Measurements from ENCODE around the gene PARN.

The PARN gene

DNA sequence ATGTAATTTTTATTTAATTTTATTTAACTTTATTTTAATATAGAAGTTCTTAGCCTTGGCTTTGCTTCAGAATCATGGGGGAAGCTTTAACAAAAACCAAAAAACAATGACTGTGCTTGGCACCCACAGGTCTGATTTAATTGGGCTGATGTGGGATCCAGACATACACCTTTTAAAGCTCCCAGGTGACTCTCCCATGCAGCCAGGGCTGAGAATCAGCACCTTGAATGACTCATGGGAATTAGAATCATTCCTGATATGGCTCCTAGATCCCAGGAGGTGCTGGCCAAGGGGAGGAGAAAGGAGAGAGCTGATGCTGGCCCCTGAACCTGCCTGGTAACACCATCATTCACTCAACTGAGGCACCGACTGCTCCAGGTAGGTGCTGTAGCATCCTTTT is 240.7 kb downstream of the PARN start:
- ChIA-PET CTCF (interaction anchor here (1.2 kb wide), 1 partner anchor 10 kb away, joined by 3 read pairs; no protein-coding TSS in a partner anchor), POLR2A (no interaction called here)
- no peak for DNase-seq (ENCODE audit: extremely low spot score)
- TF ChIP-seq, protein P1, sequence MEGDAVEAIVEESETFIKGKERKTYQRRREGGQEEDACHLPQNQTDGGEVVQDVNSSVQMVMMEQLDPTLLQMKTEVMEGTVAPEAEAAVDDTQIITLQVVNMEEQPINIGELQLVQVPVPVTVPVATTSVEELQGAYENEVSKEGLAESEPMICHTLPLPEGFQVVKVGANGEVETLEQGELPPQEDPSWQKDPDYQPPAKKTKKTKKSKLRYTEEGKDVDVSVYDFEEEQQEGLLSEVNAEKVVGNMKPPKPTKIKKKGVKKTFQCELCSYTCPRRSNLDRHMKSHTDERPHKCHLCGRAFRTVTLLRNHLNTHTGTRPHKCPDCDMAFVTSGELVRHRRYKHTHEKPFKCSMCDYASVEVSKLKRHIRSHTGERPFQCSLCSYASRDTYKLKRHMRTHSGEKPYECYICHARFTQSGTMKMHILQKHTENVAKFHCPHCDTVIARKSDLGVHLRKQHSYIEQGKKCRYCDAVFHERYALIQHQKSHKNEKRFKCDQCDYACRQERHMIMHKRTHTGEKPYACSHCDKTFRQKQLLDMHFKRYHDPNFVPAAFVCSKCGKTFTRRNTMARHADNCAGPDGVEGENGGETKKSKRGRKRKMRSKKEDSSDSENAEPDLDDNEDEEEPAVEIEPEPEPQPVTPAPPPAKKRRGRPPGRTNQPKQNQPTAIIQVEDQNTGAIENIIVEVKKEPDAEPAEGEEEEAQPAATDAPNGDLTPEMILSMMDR (IDR thresholded peaks at IDR 0.05; ENCODE audit: control extremely low read depth, extremely low read depth, low read depth, missing control alignments), result no peak

DNA sequence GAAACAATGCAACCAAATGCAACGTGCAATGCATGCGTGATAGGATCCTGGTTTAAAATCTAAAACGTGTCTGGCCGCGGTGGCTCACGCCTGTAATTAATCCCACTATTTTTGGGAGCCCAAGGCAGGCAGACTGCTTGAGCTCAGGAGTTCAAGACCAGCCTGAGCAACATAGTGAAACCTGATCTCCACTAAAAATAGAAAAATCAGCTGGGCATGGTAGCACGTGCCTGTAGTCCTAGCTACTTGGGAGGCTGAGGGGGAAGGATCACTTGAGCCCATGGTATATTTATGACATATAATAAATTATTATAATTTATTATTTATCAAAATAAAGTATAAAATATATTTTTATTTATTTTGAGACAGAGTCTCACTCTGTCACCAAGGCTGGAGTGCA is 241.8 kb downstream of the PARN start:
- DNase-seq (ENCODE audit: extremely low spot score), result no peak
- POLR2A ChIA-PET, result no interaction called here
- CTCF ChIA-PET, result interaction anchor here (1.3 kb wide), 1 partner anchor 13 kb away, joined by 3 read pairs; no protein-coding TSS in a partner anchor
- TF ChIP-seq, protein P1 (IDR thresholded peaks at IDR 0.05; ENCODE audit: control extremely low read depth, extremely low read depth, low read depth, missing control alignments), result no peak

DNA sequence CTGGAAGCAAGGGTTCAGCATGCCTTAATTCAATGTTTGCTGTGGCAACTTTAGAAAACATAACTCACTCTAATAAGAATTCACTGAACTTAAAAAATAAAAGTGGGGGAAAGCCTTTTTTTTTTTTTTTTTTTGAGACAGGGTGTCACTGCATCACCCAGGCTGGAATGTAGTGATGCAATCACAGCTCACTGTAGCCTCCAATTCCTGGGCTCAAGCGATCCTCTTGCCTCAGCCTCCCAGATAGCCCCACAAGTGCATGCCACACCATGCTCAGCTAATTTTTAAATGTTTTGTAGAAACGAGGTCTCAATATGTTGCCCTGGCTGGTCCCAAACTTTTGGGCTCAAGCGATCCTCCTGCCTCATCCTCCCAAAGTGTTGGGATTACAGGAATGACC is 243.9 kb downstream of the PARN start:
- POLR2A ChIA-PET, result no interaction called here
- TF ChIP-seq, protein P1 (IDR thresholded peaks at IDR 0.05; ENCODE audit: control extremely low read depth, extremely low read depth, low read depth, missing control alignments), result no peak

More for the DNA sequence above, 243.9 kb downstream of the PARN start:
- CTCF ChIA-PET, result interaction anchor here (1.2 kb wide), 1 partner anchor 466 kb away, joined by 3 read pairs; the partner anchor contains the start of gene ERCC4
- DNase-seq (ENCODE audit: extremely low spot score), result no peak

All from GM10248 (cell line).